IPS DF 4.7 (cell line): ENCODE results near the gene CFAP299.

Source experiments
- DNase-seq: peaks from one replicate; pipeline ENCODE4 v3.0.0-alpha.2; 2013; ENCODE audit warnings: low spot score; ENCODE audit errors: extremely low read depth

CFAP299 gene

GRCh38 chr4:80921441-80921840 lies 585.9 kb downstream of the CFAP299 start:
- no peak for DNase-seq

- DNase-seq, result no peak
Measured at GRCh38 chr4:80922941-80923340, 587.4 kb downstream of the CFAP299 start.

- no peak for DNase-seq
Measured at GRCh38 chr4:80925293-80925692, 589.8 kb downstream of the CFAP299 start.

GRCh38 chr4:80926446-80926845 lies 590.9 kb downstream of the CFAP299 start:
- no peak for DNase-seq

GRCh38 chr4:80926891-80927290 lies 591.4 kb downstream of the CFAP299 start:
- DNase-seq, result no peak

- no peak for DNase-seq
Measured at GRCh38 chr4:80927420-80927819, 591.9 kb downstream of the CFAP299 start.

DNA sequence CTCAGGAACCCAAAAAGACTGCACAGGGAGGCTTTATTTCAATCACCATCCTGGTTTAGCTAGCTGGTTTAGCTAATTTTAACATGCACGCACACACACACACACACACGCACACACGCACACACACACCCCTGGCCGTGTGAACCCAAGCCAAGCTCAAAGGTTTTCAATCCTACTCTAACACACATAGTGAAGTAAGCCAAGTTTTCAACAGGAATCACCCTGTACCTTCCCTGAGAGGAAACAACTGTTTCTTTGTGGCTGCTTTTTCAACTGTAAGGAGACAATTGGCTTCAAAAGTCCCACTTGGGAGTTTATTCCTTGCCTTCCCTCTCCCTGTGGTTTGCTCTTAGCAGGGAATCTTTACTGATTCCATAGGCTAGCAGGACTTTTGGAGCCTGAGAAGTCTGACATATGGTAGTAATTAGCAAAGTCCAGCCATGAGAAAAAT lies 596.1 kb downstream of the CFAP299 start:
- no peak for DNase-seq

DNA sequence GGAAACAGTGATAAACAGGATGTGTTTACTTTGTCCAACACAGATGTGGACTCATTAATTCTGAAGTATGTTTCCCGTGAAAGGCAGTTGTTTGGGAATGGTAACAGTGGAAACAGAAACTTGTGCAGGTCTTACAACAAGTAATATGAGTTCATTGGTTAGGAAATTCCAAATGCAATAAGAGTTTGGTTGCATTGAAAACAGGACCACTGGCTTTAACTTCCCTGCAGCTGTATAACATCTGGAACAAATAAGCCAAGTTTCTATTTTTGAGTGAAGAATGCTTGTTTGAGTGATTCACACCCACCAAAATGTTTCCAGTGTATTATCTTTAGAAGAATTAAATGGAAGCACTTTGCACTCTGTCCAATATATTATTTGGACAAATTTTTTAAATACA lies 612.6 kb downstream of the CFAP299 start:
- DNase-seq, result no peak

- DNase-seq, result no peak
Measured at GRCh38 chr4:80948995-80949394, 613.5 kb downstream of the CFAP299 start.

DNA sequence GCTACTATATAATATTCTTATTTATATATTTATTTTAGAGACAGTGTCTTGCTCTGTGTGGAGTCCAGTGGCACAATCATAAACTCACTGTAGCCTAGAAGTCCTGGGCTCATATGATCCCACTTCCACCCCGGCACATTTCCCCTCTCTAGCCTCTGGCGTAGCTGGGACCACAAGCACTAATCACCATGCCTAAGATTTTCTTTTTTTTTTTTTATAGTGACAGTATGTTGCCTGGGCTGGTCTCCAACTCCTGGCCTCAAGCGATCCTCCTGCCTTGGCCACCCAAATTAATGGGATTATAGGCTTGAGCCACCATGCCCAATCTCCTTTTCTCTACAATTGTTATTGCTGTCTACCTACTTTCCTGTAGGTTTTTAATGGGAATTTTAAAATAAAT lies 620.9 kb downstream of the CFAP299 start:
- no peak for DNase-seq

DNA sequence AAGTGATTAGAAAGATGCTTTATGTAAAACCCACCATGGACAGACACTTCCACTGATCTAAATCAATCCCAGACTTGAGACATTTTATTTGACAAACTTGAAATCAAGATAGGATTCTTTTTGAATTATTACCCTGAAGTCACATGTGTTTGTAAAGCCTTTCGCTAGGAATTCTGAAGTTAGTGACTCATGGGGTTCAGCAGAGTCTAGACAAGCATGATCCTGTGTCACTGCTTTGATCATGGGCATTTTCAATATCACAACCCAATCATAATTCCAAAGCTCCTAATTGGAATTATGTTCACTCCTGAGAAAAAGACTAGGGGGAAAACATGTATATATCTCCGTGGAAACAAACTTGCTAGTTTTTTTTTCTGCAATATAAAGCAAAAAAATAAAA lies 627.5 kb downstream of the CFAP299 start:
- DNase-seq, result no peak

DNA sequence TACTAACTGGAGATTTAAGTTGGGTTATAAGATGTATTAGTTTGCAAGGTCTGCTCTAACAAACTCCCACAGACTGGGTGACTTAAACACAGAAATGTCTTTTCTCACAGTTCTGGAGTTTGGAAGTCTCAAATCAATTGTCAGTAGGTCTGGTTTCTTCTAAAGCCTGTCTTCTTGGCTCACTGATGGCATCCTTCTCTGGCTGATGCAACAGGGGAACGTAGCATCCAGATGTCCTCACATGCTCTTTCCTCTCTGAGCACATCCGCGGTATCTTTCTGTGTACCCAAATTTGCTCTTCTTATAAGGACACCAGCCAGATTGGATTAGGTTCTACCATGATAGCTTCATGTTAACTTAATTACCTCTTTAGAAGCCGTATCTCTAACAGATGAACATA lies 631.8 kb downstream of the CFAP299 start:
- no peak for DNase-seq

GRCh38 chr4:80980239-80980638 lies 644.7 kb downstream of the CFAP299 start:
- no peak for DNase-seq

GRCh38 chr4:80986011-80986410 lies 650.5 kb downstream of the CFAP299 start:
- DNase-seq, result no peak

DNA sequence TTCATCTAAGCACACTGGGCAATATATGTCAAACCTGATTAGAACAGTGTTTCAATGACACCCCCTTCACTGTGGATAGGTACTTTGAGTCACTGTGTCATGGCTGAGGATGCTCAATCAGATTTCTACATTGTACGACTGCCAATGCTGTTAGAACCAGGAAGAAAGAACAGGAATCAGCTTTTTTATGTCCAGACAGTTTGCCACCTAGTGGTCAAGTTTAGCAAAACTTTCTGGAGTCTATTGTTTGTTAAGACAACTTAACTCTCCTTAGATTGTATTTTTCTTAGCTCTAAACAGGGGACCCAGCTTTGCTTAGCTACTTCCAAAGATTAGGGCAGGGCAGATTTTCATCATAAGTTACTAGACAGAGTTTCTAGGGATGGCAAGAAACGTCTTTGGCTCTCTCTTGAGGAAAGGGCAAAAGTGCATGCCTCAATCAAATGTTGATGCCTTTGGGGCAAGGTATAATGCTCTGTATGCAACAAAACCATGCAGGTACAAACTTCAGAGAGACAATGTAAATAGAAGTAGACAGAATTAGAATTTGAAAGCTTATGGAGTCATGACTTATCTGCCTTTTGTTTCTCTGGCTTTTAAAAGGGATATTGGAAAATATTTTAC lies 654.5 kb downstream of the CFAP299 start:
- peak; percentile 14 for DNase-seq

GRCh38 chr4:80990851-80991250 lies 655.3 kb downstream of the CFAP299 start:
- DNase-seq, result no peak

GRCh38 chr4:80999943-81000342 lies 664.4 kb downstream of the CFAP299 start:
- no peak for DNase-seq

- no peak for DNase-seq
Measured at GRCh38 chr4:81003597-81004111, 668.1 kb downstream of the CFAP299 start.

GRCh38 chr4:81007417-81007816 lies 671.9 kb downstream of the CFAP299 start:
- no peak for DNase-seq
